GM08714 (cell line): ENCODE measurements around the gene PNPLA7.
"Not testable (repeated sequence)": the region's sequence is repeated elsewhere in the genome, so short reads cannot be mapped to it uniquely, and the experiment has no call there.

Experiments
- H3K4me3 ChIP-seq: fragments of 200-500 bp; sonication (Bioruptor generic); 2 replicates; pipeline ENCODE4 v1.5.1; 2014; ENCODE audit warnings: mild to moderate bottlenecking, low read length, inconsistent platforms
- ZNF274 ChIP-seq: IDR thresholded peaks from 2 replicates; pipeline ENCODE4 v1.6.1; 2012; ENCODE audit warnings: mild to moderate bottlenecking, low read depth, low read length

The PNPLA7 gene

DNA sequence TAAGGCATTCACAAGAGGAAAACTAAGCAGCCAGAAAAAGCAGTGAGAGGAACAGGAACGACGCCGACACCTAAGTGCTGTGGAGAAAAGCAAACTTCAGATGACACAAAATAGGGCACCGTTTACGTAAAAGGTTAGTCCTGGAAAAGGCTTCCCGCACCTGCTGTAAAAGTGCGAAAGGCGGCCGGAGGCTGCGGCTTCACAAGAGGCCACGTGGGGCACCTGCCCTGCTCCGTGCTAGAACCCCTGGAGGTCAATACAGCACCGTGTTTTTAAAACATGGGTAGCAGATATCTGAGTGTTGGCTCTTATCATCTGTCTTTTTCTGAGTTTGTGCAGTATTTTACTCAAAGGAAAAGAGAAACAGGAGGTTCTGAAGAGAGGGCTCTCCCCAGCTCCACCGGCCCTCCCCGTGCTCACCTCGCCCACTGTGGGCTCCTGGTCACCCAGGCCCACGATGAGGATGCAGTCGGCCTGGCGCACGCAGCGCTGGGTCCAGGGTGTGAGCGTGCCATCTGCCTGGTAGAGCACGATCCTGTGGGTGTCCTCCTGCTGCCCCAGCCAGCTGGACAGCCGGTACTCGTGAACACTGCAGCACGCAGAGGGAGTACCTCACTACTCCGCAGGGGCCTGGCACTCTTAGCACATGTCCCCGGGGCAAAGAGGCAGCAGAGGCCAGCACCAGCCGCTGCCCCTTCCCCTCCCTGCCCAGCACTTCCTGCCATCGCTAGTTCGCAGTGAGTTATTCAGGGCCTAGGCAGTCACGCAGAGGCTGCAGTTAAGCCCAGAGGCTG, 70.1 kb downstream of the PNPLA7 start:
- H3K4me3 ChIP-seq = no peak overlapping the region
- no peak for TF ChIP-seq ZNF274

- no peak overlapping the region for H3K4me3 ChIP-seq
- no peak for TF ChIP-seq ZNF274
Measured at GRCh38 chr9:137478962-137479861, 71.0 kb downstream of the PNPLA7 start.

DNA sequence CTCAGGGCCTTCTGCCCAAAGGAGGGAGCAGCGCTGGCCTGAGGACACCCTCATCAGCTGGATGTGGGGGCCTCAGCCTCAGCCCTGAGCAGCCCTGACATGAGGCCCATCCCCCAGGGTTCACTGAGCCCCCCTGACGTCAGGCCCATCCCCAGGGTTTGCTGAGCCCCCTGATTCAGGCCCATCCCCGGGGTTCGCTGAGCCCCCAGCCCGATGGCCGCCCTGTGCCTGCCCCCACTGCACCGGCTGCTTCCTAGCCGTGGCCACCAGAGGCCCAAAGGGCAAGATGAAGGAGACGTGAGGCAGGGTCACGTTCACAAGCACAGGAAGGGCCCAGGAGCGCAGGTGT, 71.6 kb downstream of the PNPLA7 start:
- TF ChIP-seq ZNF274 = no peak

DNA sequence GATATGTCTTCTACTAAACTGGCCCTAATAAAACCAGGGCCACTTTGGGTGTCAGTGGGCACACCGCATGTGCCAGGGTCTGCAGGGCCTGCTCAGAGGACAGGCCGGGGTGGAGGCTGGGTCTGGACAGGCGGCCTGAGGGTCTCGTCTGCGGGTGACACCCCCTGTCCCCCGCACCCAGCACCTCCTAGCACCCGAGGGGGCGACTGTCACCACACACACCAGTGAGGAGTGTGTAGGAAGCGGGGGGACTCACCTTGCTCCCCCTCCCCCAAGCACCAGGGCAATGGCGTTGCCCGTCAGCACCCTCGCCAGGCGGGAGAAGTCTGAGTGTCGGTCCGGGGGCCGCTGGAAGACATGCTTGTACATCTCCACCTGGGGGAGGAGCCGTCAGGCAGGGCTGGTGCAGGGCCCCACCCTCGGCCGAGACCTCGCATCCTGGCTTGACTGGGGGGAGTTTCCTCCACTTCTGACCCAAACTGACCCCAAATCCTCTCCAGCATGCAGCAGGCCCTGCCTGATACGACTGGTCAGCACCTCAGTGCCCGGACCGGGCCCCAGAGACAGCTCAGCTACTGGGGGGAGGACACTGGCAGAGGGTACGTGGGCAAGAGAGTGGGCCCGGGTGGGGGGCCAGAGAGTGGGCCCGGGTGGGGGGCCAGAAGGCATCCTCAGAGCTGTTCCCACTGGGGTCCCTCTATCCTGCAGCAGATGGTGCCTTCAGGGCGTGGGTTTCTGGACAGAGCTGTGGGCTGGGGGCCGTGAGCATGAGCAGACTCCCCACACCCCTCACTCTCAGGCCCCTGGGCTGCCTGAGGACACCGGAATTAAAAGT, 72.2 kb downstream of the PNPLA7 start:
- TF ChIP-seq ZNF274 = no peak
- no peak overlapping the region for H3K4me3 ChIP-seq

More for the DNA sequence above, 71.6 kb downstream of the PNPLA7 start:
- no peak overlapping the region for H3K4me3 ChIP-seq

- TF ChIP-seq ZNF274 = no peak
Measured at GRCh38 chr9:137476856-137477255, 73.3 kb downstream of the PNPLA7 start.

GRCh38 chr9:137475666-137476065, 74.5 kb downstream of the PNPLA7 start:
- no peak for TF ChIP-seq ZNF274
- H3K4me3 ChIP-seq = no peak overlapping the region

More at GRCh38 chr9:137476856-137477255, 73.3 kb downstream of the PNPLA7 start:
- no peak overlapping the region for H3K4me3 ChIP-seq

- H3K4me3 ChIP-seq = no peak overlapping the region
- TF ChIP-seq ZNF274 = no peak
Measured at GRCh38 chr9:137474271-137474670, 75.9 kb downstream of the PNPLA7 start.

- TF ChIP-seq ZNF274 = no peak
- no peak overlapping the region for H3K4me3 ChIP-seq
Measured at GRCh38 chr9:137470785-137471184, 79.4 kb downstream of the PNPLA7 start.

DNA sequence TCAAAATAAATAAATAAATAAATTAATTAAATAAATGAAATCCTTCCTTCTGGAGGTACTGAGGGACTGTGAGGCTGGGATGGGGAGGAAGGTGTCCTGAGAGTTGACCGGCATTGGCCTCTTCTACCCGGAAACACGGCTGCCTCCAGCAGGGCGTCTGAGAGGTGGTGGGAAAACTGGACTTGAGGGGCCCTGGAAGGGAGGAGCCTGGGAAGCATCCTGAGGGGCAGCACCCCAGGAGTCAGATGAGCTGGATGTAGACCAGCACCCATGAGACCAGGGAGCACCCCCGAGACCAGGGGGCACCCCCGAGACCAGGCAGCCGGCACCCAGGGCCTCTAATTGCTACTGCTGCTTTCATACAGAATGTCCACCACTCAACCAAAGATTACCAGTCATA, 82.3 kb downstream of the PNPLA7 start:
- no peak for TF ChIP-seq ZNF274
- no peak overlapping the region for H3K4me3 ChIP-seq

GRCh38 chr9:137467161-137467581, 83.0 kb downstream of the PNPLA7 start:
- H3K4me3 ChIP-seq = no peak overlapping the region
- TF ChIP-seq ZNF274 = no peak

DNA sequence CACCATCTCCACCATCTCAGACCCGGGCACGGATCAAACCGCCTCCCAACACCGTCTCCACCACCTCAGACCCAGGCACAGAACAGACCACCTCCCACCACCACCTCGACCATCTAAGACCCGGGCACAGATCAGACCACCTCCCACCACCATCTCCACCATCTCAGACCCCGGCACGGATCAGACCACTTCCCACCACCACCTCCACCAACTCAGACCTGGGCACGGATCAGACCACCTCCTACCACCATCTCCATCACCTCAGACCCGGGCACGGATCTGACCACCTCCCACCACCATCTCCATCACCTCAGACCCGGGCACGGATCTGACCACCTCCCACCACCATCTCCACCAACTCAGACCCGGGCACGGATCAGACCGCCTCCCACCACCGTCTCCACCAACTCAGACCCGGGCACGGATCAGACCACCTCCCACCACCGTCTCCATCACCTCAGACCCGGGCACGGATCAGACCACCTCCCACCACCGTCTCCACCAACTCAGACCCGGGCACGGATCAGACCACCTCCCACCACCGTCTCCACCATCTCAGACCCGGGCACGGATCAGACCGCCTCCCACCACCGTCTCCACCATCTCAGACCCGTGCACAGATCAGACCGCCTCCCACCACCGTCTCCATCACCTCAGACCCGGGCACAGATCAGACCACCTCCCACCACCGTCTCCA, 83.7 kb downstream of the PNPLA7 start:
- H3K4me3 ChIP-seq = not testable (repeated sequence)

GRCh38 chr9:137465720-137466388, 84.3 kb downstream of the PNPLA7 start:
- no peak overlapping the region for H3K4me3 ChIP-seq
- no peak for TF ChIP-seq ZNF274

DNA sequence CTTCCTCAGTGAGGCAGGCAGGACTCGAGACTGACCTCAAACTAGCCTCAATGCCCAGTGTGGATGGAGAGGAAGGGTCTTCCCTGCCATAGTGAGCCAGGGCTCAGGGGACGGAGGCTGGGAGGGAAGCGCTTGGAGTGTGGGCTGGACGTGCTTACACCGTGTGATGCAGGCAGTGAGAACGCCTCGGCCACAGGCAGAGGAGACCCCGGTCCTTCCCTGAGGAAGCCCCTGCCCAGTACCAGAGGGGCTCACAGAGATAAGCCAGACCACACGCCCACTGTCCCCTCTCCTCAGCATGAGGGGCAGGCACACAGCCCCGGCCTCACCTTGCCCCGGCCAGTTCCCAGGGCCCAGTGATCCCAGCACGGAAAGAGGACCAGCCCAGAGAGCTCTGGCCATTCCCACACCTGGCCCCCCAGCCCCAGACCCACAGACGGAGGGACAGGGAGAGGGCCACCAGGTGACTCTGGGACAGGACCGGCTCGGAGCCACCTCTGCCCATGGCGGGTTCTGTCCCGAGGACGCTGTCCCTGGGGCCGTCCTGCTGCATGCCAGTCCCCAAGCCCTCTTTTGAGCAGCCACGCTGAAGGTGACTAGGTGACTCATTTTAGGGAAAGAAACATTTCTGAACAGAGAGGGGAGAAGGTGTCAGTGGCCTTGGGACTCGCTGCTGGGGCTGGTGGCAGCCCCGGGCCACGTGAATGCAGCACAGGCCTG, 85.0 kb downstream of the PNPLA7 start:
- no peak for TF ChIP-seq ZNF274
- H3K4me3 ChIP-seq = no peak overlapping the region
